SK-N-SH (cell line): ENCODE data around the gene SCO2. TPM values are rescaled to one million over a fixed set of nuclear protein-coding genes. Genes with fewer than 3 reads are reported as not detected.

ENCODE experiments used
- CTCF ChIA-PET: fragments of 300-600, 350-600 bp; formaldehyde crosslinking; extraction: SDS; loops from one replicate; lab custom pipeline; 2021; lab: Yijun Ruan, JAX
- POLR2A ChIA-PET: fragments of 350-600 bp; sonication (Branson Sonifier 250); formaldehyde crosslinking; extraction: SDS; loops from one replicate; lab custom pipeline; 2020; ENCODE audit warnings: antibody characterized with exemption, inconsistent platforms; lab: Yijun Ruan, JAX
- DNase-seq: peaks from one replicate; pipeline ENCODE4 v3.0.0; 2012
- H2AFZ ChIP-seq: fragments of 200-600 bp; sonication (generic); 2 replicates; pipeline ENCODE4 v1.8.1; 2016; ENCODE audit warnings: antibody characterized with exemption, mild to moderate bottlenecking, low read depth
- H3F3A ChIP-seq: fragments of 200-600 bp; sonication (generic); replicated peaks from 2 replicates; pipeline ENCODE3; 2016; ENCODE audit warnings: antibody characterized with exemption, mild to moderate bottlenecking; ENCODE audit not compliant: insufficient read depth
- H3K27ac ChIP-seq, 2 experiments: fragments of 200-500 bp in 1 of 2; fragments of 200-600 bp in 1 of 2; sonication (Bioruptor generic) in 1 of 2; sonication (generic), shearing (Covaris generic) in 1 of 2; 2 replicates each; pipeline versions ENCODE4 v1.5.1 to v1.6.1; 2014 to 2016; ENCODE audit warnings: low read depth in 2 of 2, inconsistent platforms in 1 of 2, low read length in 1 of 2, mild to moderate bottlenecking in 1 of 2, mixed read lengths in 1 of 2
- H3K27me3 ChIP-seq: fragments of 200-600 bp; sonication (generic), shearing (Covaris generic); 2 replicates; pipeline ENCODE4 v1.6.1; 2016; ENCODE audit warnings: mixed run types; ENCODE audit not compliant: insufficient read depth
- H3K36me3 ChIP-seq, 2 experiments: fragments of 200-500 bp in 1 of 2; fragments of 200-600 bp in 1 of 2; sonication (Bioruptor generic) in 1 of 2; sonication (generic) in 1 of 2; replicated peaks in 1 of 2; 2 replicates each; pipeline versions ENCODE3 to v1.5.1; 2014 to 2016; ENCODE audit warnings: low read length in 1 of 2, mild to moderate bottlenecking in 1 of 2; ENCODE audit not compliant: insufficient read depth in 2 of 2, control insufficient read depth in 1 of 2
- H3K4me1 ChIP-seq, 2 experiments: fragments of 200-500 bp in 1 of 2; fragments of 200-600 bp in 1 of 2; sonication (Bioruptor generic) in 1 of 2; sonication (generic), shearing (Covaris generic) in 1 of 2; 2 replicates each; pipeline versions ENCODE4 v1.5.1 to v1.6.1; 2014 to 2016; ENCODE audit warnings: low read depth in 1 of 2, low read length in 1 of 2, mixed run types in 1 of 2; ENCODE audit not compliant: insufficient read depth in 2 of 2, control insufficient read depth in 1 of 2
- H3K4me2 ChIP-seq: fragments of 200-600 bp; sonication (generic), shearing (Covaris generic); 2 replicates; pipeline ENCODE4 v1.6.1; 2017; ENCODE audit warnings: mixed run types
- H3K4me3 ChIP-seq, 2 experiments: fragments of 200-500 bp in 1 of 2; fragments of 200-600 bp in 1 of 2; sonication (Bioruptor generic) in 1 of 2; sonication (generic), shearing (Covaris generic) in 1 of 2; 2 replicates each; pipeline versions ENCODE4 v1.5.1 to v1.8.1; 2014 to 2016; ENCODE audit warnings: low read depth in 2 of 2, inconsistent platforms in 1 of 2, low read length in 1 of 2, mild to moderate bottlenecking in 1 of 2, mixed read lengths in 1 of 2, moderate library complexity in 1 of 2
- H3K79me2 ChIP-seq: fragments of 200-600 bp; sonication (generic); 2 replicates; pipeline ENCODE4 v1.8.1; 2017; ENCODE audit warnings: mild to moderate bottlenecking; ENCODE audit not compliant: insufficient read depth
- H3K9ac ChIP-seq: fragments of 200-600 bp; sonication (generic); 2 replicates; pipeline ENCODE4 v1.6.1; 2017; ENCODE audit warnings: mixed run types
- H3K9me2 ChIP-seq: fragments of 200-600 bp; sonication (generic); 2 replicates; pipeline ENCODE4 v1.6.1; 2017; ENCODE audit warnings: mixed run types
- H3K9me3 ChIP-seq: fragments of 200-600 bp; sonication (generic); 2 replicates; pipeline ENCODE4 v1.6.1; 2017; ENCODE audit warnings: mixed run types, mild to moderate bottlenecking, moderate library complexity
- H4K20me1 ChIP-seq: fragments of 200-600 bp; sonication (generic); 2 replicates; pipeline ENCODE4 v1.6.1; 2017; ENCODE audit warnings: mild to moderate bottlenecking, mixed run types; ENCODE audit not compliant: insufficient read depth
- CTCF ChIP-seq: fragments of 200-600 bp; sonication (generic); IDR thresholded peaks from 2 replicates; pipeline ENCODE4 v1.6.1; 2017; ENCODE audit warnings: antibody characterized with exemption, mild to moderate bottlenecking, moderate library complexity
- ELF1 ChIP-seq: IDR thresholded peaks from 2 replicates; pipeline ENCODE4 v1.4.0; 2012
- EP300 ChIP-seq, 2 experiments: IDR thresholded peaks; 2 replicates each; pipeline versions ENCODE4 v1.4.0 to v1.6.1; 2012; ENCODE audit warnings: borderline replicate concordance in 1 of 2, low read depth in 1 of 2, low read length in 1 of 2
- FOSL2 ChIP-seq: IDR thresholded peaks from 2 replicates; pipeline ENCODE4 v1.4.0; 2012; ENCODE audit warnings: low read depth, mild to moderate bottlenecking, moderate library complexity, borderline replicate concordance
- GABPA ChIP-seq: IDR thresholded peaks from 2 replicates; pipeline ENCODE4 v1.4.0; 2012; ENCODE audit warnings: low read depth, mild to moderate bottlenecking
- GATA2 ChIP-seq: sonication (generic); formaldehyde crosslinking; IDR thresholded peaks from 2 replicates; pipeline ENCODE4 v1.5.0; 2020; ENCODE audit warnings: mild to moderate bottlenecking, missing genetic modification reagents
- MAX ChIP-seq: IDR thresholded peaks from 2 replicates; pipeline ENCODE4 v1.4.0; 2012; ENCODE audit warnings: low read depth
- MEF2A ChIP-seq: IDR thresholded peaks from 2 replicates; pipeline ENCODE4 v1.4.0; 2012; ENCODE audit warnings: low read depth, borderline replicate concordance
- NFIC ChIP-seq: IDR thresholded peaks from 2 replicates; pipeline ENCODE4 v1.4.0; 2012; ENCODE audit warnings: borderline replicate concordance
- RCOR1 ChIP-seq: fragments of 150-350 bp; IDR thresholded peaks from 2 replicates; pipeline ENCODE4 v1.6.1; 2017; ENCODE audit warnings: antibody characterized with exemption, low read length
- RFX5 ChIP-seq: IDR thresholded peaks from 2 replicates; pipeline ENCODE4 v1.6.1; 2012; ENCODE audit warnings: mild to moderate bottlenecking, improper control_type of control experiment, low read length
- RXRA ChIP-seq: IDR thresholded peaks from 2 replicates; pipeline ENCODE4 v1.4.0; 2012; ENCODE audit warnings: low read depth, mild to moderate bottlenecking, borderline replicate concordance
- SMC3 ChIP-seq: IDR thresholded peaks from 2 replicates; pipeline ENCODE4 v1.6.1; 2012; ENCODE audit warnings: low read depth, low read length, improper control_type of control experiment
- TAF1 ChIP-seq: IDR thresholded peaks from 2 replicates; pipeline ENCODE4 v1.6.1; 2012; ENCODE audit warnings: low read depth, mild to moderate bottlenecking, low read length, moderate library complexity, borderline replicate concordance
- TCF12 ChIP-seq: IDR thresholded peaks from 2 replicates; pipeline ENCODE4 v1.4.0; 2012
- TEAD4 ChIP-seq: IDR thresholded peaks from 2 replicates; pipeline ENCODE4 v1.4.0; 2012; ENCODE audit warnings: mild to moderate bottlenecking, borderline replicate concordance; ENCODE audit not compliant: insufficient read depth
- WGBS: methylation state at CpG from one replicate; pipeline ENCODE4 v1.1.6; 2017; ENCODE audit warnings: low lambda C conversion rate; 5-methylcytosine and 5-hydroxymethylcytosine counted together
- polyA plus RNA-seq, 3 experiments: library from polyadenylated mRNA; depleted of rRNA; stranded (reverse); fragments of >200 nt; gene quantifications; 2 replicates each; pipeline ENCODE4 v1.2.3, GENCODE V29; 2012
- TF ChIP-seq, protein P1 (sequence below): IDR thresholded peaks from 2 replicates; pipeline ENCODE4 v1.4.0; 2012; ENCODE audit warnings: low read depth, borderline replicate concordance
- TF ChIP-seq, protein P2 (sequence below): IDR thresholded peaks from 2 replicates; pipeline ENCODE4 v1.6.1; 2012; ENCODE audit warnings: mild to moderate bottlenecking, low read depth, low read length, moderate library complexity

Gene SCO2
- polyA plus RNA-seq, 1 of the 3 experiments (the other 2 are of a cell fraction), result 4.0 TPM

DNA sequence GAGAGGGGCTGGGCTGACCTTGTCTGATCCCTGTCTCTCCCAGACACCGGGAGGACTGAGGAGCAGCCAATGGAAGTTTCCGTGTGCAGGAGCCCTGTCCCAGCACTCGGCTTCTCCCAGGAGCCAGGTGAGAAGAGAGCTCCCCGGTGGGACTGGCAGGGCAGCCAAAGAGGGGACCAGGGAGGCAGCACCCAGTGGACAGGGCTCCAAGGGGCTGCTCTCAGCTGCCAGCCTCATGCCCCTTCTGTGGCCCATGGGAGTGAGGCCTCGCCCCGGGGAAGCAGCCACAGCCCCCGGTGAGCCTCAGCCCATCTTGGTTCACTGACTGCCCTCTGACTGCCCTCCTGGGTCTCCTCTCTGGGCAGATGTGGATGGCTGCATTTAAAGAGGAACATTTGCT is 6.8 kb downstream of the SCO2 start:
- Histone ChIP-seq H3K4me3 (no peak overlapping the region), H3K27me3 (no peaks in the 10 kb centered on the region), H4K20me1 (no peaks in the 10 kb centered on the region), H3K9ac (no peak overlapping the region), H3K79me2 (peaks cover 41% of the 10 kb centered on the region), H3K36me3 (peaks cover 7 to 50% of the 10 kb centered on the region in 2 experiments), H3K9me2 (no peaks in the 10 kb centered on the region), H3K4me1 (peaks cover 0 to under 1% of the 10 kb centered on the region in 2 experiments; a peak in 1 of 4 replicates), H3F3A (no peaks in the 10 kb centered on the region), H3K4me2 (no peak overlapping the region), H2AFZ (no peak overlapping the region), H3K9me3 (no peaks in the 10 kb centered on the region), H3K27ac (no peak overlapping the region)
- peak; percentile 14 for DNase-seq
- TF ChIP-seq RXRA (no peak), TAF1 (no peak), SMC3 (no peak), TCF12 (no peak), RFX5 (no peak), NFIC (no peak), GATA2 (CRISPR knock-in tag) (no peak), FOSL2 (no peak), TEAD4 (no peak), MAX (no peak), RCOR1 (no peak), MEF2A (no peak), GABPA (no peak), ELF1 (no peak), EP300 (IDR thresholded peaks at IDR 0.05; ENCODE audit: borderline replicate concordance in 1 of 2, low read depth in 1 of 2, low read length in 1 of 2) (no peak), CTCF (no peak)
- TF ChIP-seq, protein P1, sequence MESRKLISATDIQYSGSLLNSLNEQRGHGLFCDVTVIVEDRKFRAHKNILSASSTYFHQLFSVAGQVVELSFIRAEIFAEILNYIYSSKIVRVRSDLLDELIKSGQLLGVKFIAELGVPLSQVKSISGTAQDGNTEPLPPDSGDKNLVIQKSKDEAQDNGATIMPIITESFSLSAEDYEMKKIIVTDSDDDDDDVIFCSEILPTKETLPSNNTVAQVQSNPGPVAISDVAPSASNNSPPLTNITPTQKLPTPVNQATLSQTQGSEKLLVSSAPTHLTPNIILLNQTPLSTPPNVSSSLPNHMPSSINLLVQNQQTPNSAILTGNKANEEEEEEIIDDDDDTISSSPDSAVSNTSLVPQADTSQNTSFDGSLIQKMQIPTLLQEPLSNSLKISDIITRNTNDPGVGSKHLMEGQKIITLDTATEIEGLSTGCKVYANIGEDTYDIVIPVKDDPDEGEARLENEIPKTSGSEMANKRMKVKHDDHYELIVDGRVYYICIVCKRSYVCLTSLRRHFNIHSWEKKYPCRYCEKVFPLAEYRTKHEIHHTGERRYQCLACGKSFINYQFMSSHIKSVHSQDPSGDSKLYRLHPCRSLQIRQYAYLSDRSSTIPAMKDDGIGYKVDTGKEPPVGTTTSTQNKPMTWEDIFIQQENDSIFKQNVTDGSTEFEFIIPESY, result no peak
- TF ChIP-seq, protein P2, sequence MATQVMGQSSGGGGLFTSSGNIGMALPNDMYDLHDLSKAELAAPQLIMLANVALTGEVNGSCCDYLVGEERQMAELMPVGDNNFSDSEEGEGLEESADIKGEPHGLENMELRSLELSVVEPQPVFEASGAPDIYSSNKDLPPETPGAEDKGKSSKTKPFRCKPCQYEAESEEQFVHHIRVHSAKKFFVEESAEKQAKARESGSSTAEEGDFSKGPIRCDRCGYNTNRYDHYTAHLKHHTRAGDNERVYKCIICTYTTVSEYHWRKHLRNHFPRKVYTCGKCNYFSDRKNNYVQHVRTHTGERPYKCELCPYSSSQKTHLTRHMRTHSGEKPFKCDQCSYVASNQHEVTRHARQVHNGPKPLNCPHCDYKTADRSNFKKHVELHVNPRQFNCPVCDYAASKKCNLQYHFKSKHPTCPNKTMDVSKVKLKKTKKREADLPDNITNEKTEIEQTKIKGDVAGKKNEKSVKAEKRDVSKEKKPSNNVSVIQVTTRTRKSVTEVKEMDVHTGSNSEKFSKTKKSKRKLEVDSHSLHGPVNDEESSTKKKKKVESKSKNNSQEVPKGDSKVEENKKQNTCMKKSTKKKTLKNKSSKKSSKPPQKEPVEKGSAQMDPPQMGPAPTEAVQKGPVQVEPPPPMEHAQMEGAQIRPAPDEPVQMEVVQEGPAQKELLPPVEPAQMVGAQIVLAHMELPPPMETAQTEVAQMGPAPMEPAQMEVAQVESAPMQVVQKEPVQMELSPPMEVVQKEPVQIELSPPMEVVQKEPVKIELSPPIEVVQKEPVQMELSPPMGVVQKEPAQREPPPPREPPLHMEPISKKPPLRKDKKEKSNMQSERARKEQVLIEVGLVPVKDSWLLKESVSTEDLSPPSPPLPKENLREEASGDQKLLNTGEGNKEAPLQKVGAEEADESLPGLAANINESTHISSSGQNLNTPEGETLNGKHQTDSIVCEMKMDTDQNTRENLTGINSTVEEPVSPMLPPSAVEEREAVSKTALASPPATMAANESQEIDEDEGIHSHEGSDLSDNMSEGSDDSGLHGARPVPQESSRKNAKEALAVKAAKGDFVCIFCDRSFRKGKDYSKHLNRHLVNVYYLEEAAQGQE, result no peak
- POLR2A ChIA-PET, result no interaction called here
- WGBS, result 100% methylated on average over 1 of the region's 7 CpGs
- CTCF ChIA-PET, result interaction anchor here (1.3 to 1.8 kb wide), 2 partner anchors 21 to 44 kb away, joined by 3 to 6 read pairs; partner anchors contain the start of gene SYCE3
